SU-DHL-6 (cell line): ENCODE measurements around the gene LAMB2.

Source experiments
- H2AFZ ChIP-seq: fragments of 200-600 bp; sonication (generic); 2 replicates; pipeline ENCODE4 v1.6.1; 2014; ENCODE audit warnings: low read depth, mild to moderate bottlenecking, moderate library complexity, mixed read lengths, antibody characterized with exemption, low read length; ENCODE audit not compliant: severe bottlenecking
- H3F3A ChIP-seq: fragments of 200-600 bp; shearing (Covaris generic); 2 replicates; pipeline ENCODE4 v1.6.0; 2016; ENCODE audit warnings: antibody characterized with exemption, mild to moderate bottlenecking; ENCODE audit not compliant: insufficient read depth
- H3K27ac ChIP-seq: fragments of 200-600 bp; sonication (generic); 2 replicates; pipeline ENCODE4 v1.5.1; 2016; ENCODE audit warnings: low read depth, mild to moderate bottlenecking, low read length, moderate library complexity, mixed read lengths
- H3K27me3 ChIP-seq: fragments of 200-600 bp; sonication (generic), shearing (Covaris generic); 2 replicates; pipeline ENCODE4 v1.6.0; 2014; ENCODE audit warnings: mild to moderate bottlenecking, low read length
- H3K36me3 ChIP-seq: fragments of 200-600 bp; sonication (generic); 2 replicates; pipeline ENCODE4 v1.6.1; 2014; ENCODE audit warnings: mild to moderate bottlenecking, low read length, mixed read lengths
- H3K4me2 ChIP-seq: fragments of 300-600, 200-600 bp; shearing (Covaris generic), sonication (generic); 2 replicates; pipeline ENCODE4 v1.6.0; 2014; ENCODE audit warnings: low read length, low read depth, mild to moderate bottlenecking; ENCODE audit not compliant: poor library complexity, severe bottlenecking
- H3K4me3 ChIP-seq: fragments of 200-600 bp; sonication (generic); 2 replicates; pipeline ENCODE4 v1.5.1; 2014; ENCODE audit warnings: antibody characterized with exemption, low read length, mild to moderate bottlenecking, mixed read lengths; ENCODE audit not compliant: insufficient read depth, poor library complexity, severe bottlenecking
- H3K79me2 ChIP-seq: fragments of 200-600 bp; sonication (generic); 2 replicates; pipeline ENCODE4 v1.6.1; 2014; ENCODE audit warnings: mild to moderate bottlenecking, low read length, moderate library complexity; ENCODE audit not compliant: insufficient read depth
- H3K9ac ChIP-seq: fragments of 200-600 bp; sonication (generic); 2 replicates; pipeline ENCODE4 v1.7.0; 2014; ENCODE audit warnings: mild to moderate bottlenecking, low read length
- H3K9me2 ChIP-seq: fragments of 200-600 bp; sonication (generic); replicated peaks from 2 replicates; pipeline ENCODE4 v1.6.1; 2014; ENCODE audit warnings: low read length; ENCODE audit not compliant: insufficient read depth
- H3K9me3 ChIP-seq: fragments of 200-600 bp; sonication (generic); 2 replicates; pipeline ENCODE4 v1.6.1; 2014; ENCODE audit warnings: low read length, mixed read lengths; ENCODE audit not compliant: insufficient read depth
- H4K20me1 ChIP-seq: fragments of 200-600 bp; sonication (generic); 2 replicates; pipeline ENCODE4 v1.6.1; 2014; ENCODE audit warnings: low read depth, mild to moderate bottlenecking, antibody characterized with exemption, low read length, moderate library complexity, mixed read lengths
- CTCF ChIP-seq: fragments of 200-600 bp; sonication (generic); IDR thresholded peaks from one replicate; pipeline ENCODE4 v1.5.1; 2017; ENCODE audit warnings: antibody characterized with exemption, mild to moderate bottlenecking, low read length, moderate library complexity; ENCODE audit not compliant: insufficient read depth, poor library complexity, severe bottlenecking
- EZH2phosphoT487 ChIP-seq: fragments of 200-600 bp; sonication (generic), shearing (Covaris generic); conservative IDR thresholded peaks from 2 replicates; pipeline ENCODE4 v1.6.1; 2018; ENCODE audit warnings: mild to moderate bottlenecking, antibody characterized with exemption, low read length, moderate library complexity, mixed read lengths

Gene LAMB2

GRCh38 chr3:49161197-49161596 lies 28.3 kb upstream of the LAMB2 start:
- no peaks in the 10 kb centered on the region for H3K9me2 ChIP-seq
- H3K36me3 ChIP-seq, result no peaks in the 10 kb centered on the region
- no peak overlapping the region for H3K9ac ChIP-seq
- no peak overlapping the region for H3K4me2 ChIP-seq
- no peak overlapping the region for H3K4me3 ChIP-seq
- H4K20me1 ChIP-seq, result no peaks in the 10 kb centered on the region
- no peak overlapping the region for H2AFZ ChIP-seq
- TF ChIP-seq EZH2phosphoT487, result no peak
- TF ChIP-seq CTCF, result no peak
- no peaks in the 10 kb centered on the region for H3F3A ChIP-seq
- H3K79me2 ChIP-seq, result peaks cover 16% of the 10 kb centered on the region
- no peaks in the 10 kb centered on the region for H3K9me3 ChIP-seq
- H3K27ac ChIP-seq, result no peak overlapping the region
- no peaks in the 10 kb centered on the region for H3K27me3 ChIP-seq

GRCh38 chr3:49158792-49159191 lies 25.9 kb upstream of the LAMB2 start:
- Histone ChIP-seq H2AFZ (no peak overlapping the region), H3K36me3 (no peaks in the 10 kb centered on the region), H3K27me3 (no peaks in the 10 kb centered on the region), H3K9me2 (no peaks in the 10 kb centered on the region), H4K20me1 (no peaks in the 10 kb centered on the region), H3K9me3 (no peaks in the 10 kb centered on the region), H3K27ac (no peak overlapping the region), H3K4me2 (no peak overlapping the region), H3F3A (no peaks in the 10 kb centered on the region), H3K4me3 (no peak overlapping the region), H3K9ac (no peak overlapping the region), H3K79me2 (no peaks in the 10 kb centered on the region)
- TF ChIP-seq CTCF (no peak), EZH2phosphoT487 (no peak)

- Histone ChIP-seq H3K4me3 (no peak overlapping the region), H3K9me3 (no peaks in the 10 kb centered on the region), H3K9ac (no peak overlapping the region), H3K27ac (no peak overlapping the region), H2AFZ (no peak overlapping the region), H3F3A (no peaks in the 10 kb centered on the region), H3K9me2 (no peaks in the 10 kb centered on the region), H4K20me1 (no peaks in the 10 kb centered on the region), H3K4me2 (no peak overlapping the region), H3K79me2 (no peaks in the 10 kb centered on the region), H3K27me3 (no peaks in the 10 kb centered on the region), H3K36me3 (no peaks in the 10 kb centered on the region)
- TF ChIP-seq CTCF, result peak; percentile 79
- TF ChIP-seq EZH2phosphoT487, result no peak
These were observed 25.4 kb upstream of the LAMB2 start for GRCh38 chr3:49158103-49158709.
